H1 (cell line): ENCODE measurements around the gene PNCK. TPM values are rescaled to one million over a fixed set of nuclear protein-coding genes. Genes with fewer than 3 reads are reported as not detected.

Experiments
- BCL11A ChIP-seq, 2 experiments: IDR thresholded peaks; one replicate each; pipeline ENCODE4 v1.6.1; 2011; ENCODE audit warnings: low read depth in 2 of 2, low read length in 2 of 2, mild to moderate bottlenecking in 2 of 2
- CHD1 ChIP-seq: IDR thresholded peaks from 2 replicates; pipeline ENCODE4 v1.6.1; 2012; ENCODE audit warnings: low read depth, low read length, improper control_type of control experiment
- CHD2 ChIP-seq: IDR thresholded peaks from 2 replicates; pipeline ENCODE4 v1.6.1; 2012; ENCODE audit warnings: low read length, improper control_type of control experiment
- EZH2 ChIP-seq: fragments of 200-600 bp; sonication (generic); IDR thresholded peaks from 2 replicates; pipeline ENCODE4 v1.7.1; 2012; ENCODE audit warnings: low read depth, mild to moderate bottlenecking, moderate library complexity, low read length, inconsistent platforms; ENCODE audit not compliant: severe bottlenecking
- GABPA ChIP-seq: IDR thresholded peaks from 2 replicates; pipeline ENCODE4 v1.6.1; 2011; ENCODE audit warnings: mild to moderate bottlenecking, low read length, moderate library complexity, borderline replicate concordance; ENCODE audit not compliant: insufficient read depth
- NRF1 ChIP-seq: IDR thresholded peaks from 2 replicates; pipeline ENCODE4 v1.6.1; 2011; ENCODE audit warnings: mild to moderate bottlenecking, low read depth, low read length, improper control_type of control experiment
- POLR2A ChIP-seq, 2 experiments: IDR thresholded peaks; 1 replicate in 1 of 2; 2 replicates in 1 of 2; pipeline ENCODE4 v1.6.1; 2011; ENCODE audit warnings: low read depth in 2 of 2, low read length in 2 of 2, mild to moderate bottlenecking in 2 of 2; ENCODE audit errors: control extremely low read depth in 1 of 2
- USF2 ChIP-seq: IDR thresholded peaks from 2 replicates; pipeline ENCODE4 v1.6.1; 2011; ENCODE audit warnings: low read length, improper control_type of control experiment
- polyA plus RNA-seq, 7 experiments: library from polyadenylated mRNA; depleted of rRNA in 3 of 7; stranded (reverse) in 5 of 7; unstranded in 2 of 7; fragments of >200 nt in 5 of 7; fragments of 200-250 nt in 2 of 7; gene quantifications; 1 replicate in 5 of 7; 2 replicates in 1 of 7; 4 replicates in 1 of 7; pipeline versions ENCODE4 v1.2.1 to v1.2.3, GENCODE V29; 2011 to 2013; ENCODE audit warnings: missing spikeins in 2 of 7, mixed read lengths in 2 of 7
- total RNA-seq: library from RNA; stranded (reverse); fragmentation: NEBNext Ultra II Directional; extraction: Animal tissue kit (Norgen Biotek cat#: 25700); gene quantifications from 2 replicates; pipeline ENCODE4 v1.2.1, GENCODE V29; 2021
- TF ChIP-seq, protein P1 (sequence below), 3 experiments: IDR thresholded peaks; 1 replicate in 2 of 3; 2 replicates in 1 of 3; pipeline versions ENCODE4 v1.5.1 to v1.6.1; 2011; ENCODE audit warnings: low read length in 3 of 3, mild to moderate bottlenecking in 3 of 3, inconsistent platforms in 2 of 3, low read depth in 1 of 3, moderate library complexity in 1 of 3; ENCODE audit not compliant: insufficient read depth in 1 of 3; ENCODE audit errors: control extremely low read depth in 1 of 3

Gene PNCK
- total and polyA plus RNA-seq, 2 of the 8 experiments (the other 6 are each of a cell fraction or from before 2014, with no cell fraction given): 6.2 to 6.3 TPM

DNA sequence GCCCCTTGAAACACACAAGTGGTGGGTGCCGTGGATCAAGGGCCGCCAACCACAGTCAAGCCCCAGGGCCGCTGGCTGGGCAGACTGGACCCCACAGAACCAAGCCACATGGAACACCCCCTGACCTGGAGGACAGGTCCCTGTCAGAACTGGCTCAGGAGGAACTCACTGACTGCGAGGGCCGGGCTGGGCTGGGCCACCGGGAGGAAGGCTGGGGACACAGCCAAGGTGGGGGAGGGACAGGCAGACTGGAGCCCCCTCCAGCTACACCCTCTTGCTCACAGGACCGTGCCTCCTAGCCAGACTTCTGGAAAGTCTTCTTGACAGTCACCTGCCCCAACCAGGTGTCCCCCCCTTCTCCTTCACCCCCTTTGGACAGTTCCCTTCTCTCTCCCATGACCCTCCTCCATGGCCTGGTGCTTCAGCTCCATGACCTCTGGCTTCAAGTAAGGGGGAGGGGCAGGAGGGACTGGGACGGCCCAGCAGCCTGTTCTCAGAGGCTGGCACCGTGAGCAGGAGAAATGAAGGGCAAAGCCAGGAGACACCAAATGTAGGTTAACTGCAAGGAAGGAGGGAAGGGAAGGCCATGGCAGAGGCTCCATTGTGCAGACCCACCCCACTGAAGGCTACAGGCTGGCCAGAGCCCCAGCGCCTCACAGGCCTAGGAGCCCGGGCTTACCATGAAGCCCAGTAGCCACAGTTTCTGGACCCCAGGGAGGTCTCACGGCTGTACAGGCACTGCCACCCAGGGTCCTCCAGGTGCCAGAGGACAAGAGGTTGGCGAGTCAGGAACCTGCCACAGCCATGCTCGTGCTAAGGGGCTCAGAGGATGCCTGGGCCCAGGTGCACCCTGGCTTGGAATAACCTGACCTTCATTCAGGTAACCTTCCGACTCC lies 49.2 kb downstream of the PNCK start (continued):
- TF ChIP-seq CHD1: no peak
- no peak for TF ChIP-seq EZH2
- no peak for TF ChIP-seq POLR2A (IDR thresholded peaks at IDR 0.05; ENCODE audit: control extremely low read depth in 1 of 2, low read depth in 2 of 2, low read length in 2 of 2)
- TF ChIP-seq NRF1: no peak
- no peak for TF ChIP-seq GABPA
- TF ChIP-seq BCL11A (IDR thresholded peaks at IDR 0.05; ENCODE audit: low read depth in 2 of 2, low read length in 2 of 2): no peak
- TF ChIP-seq USF2: no peak
- TF ChIP-seq, protein P1, sequence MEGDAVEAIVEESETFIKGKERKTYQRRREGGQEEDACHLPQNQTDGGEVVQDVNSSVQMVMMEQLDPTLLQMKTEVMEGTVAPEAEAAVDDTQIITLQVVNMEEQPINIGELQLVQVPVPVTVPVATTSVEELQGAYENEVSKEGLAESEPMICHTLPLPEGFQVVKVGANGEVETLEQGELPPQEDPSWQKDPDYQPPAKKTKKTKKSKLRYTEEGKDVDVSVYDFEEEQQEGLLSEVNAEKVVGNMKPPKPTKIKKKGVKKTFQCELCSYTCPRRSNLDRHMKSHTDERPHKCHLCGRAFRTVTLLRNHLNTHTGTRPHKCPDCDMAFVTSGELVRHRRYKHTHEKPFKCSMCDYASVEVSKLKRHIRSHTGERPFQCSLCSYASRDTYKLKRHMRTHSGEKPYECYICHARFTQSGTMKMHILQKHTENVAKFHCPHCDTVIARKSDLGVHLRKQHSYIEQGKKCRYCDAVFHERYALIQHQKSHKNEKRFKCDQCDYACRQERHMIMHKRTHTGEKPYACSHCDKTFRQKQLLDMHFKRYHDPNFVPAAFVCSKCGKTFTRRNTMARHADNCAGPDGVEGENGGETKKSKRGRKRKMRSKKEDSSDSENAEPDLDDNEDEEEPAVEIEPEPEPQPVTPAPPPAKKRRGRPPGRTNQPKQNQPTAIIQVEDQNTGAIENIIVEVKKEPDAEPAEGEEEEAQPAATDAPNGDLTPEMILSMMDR (IDR thresholded peaks at IDR 0.05; ENCODE audit: control extremely low read depth in 1 of 3, insufficient read depth in 1 of 3, low read depth in 1 of 3, low read length in 3 of 3): no peak
- TF ChIP-seq CHD2: no peak
- TF ChIP-seq, all 59 proteins: peak for 0
